ENCODE results near the gene CALB2. TPM values are rescaled to one million over a fixed set of nuclear protein-coding genes. Genes with fewer than 3 reads are reported as not detected.

CALB2 gene
- total and polyA plus RNA-seq, 2 of the 13 experiments (the other 11 are each of a cell fraction or from before 2014, with no cell fraction given), result 0.37 to 0.40 TPM

- TF ChIP-seq MTERF4 (CRISPR knock-in tag; IDR thresholded peaks at IDR 0.05) (no peak), SOX5 (CRISPR knock-in tag; IDR thresholded peaks at IDR 0.05; ENCODE audit: borderline replicate concordance) (no peak), TSC22D2 (CRISPR knock-in tag; IDR thresholded peaks at IDR 0.05; ENCODE audit: borderline replicate concordance) (no peak), ZNF788 (CRISPR knock-in tag; IDR thresholded peaks at IDR 0.05; ENCODE audit: borderline replicate concordance) (no peak), HMGA1 (CRISPR knock-in tag; conservative IDR thresholded peaks at IDR 0.05) (no peak), ZNF776 (CRISPR knock-in tag; IDR thresholded peaks at IDR 0.05) (no peak), SIN3A (IDR thresholded peaks at IDR 0.05; ENCODE audit: borderline replicate concordance, low read depth, low read length) (no peak), ZNF326 (CRISPR knock-in tag; IDR thresholded peaks at IDR 0.05; ENCODE audit: borderline replicate concordance) (no peak), ZBTB46 (CRISPR knock-in tag; IDR thresholded peaks at IDR 0.05; ENCODE audit: borderline replicate concordance) (no peak), HOXD1 (CRISPR knock-in tag; IDR thresholded peaks at IDR 0.05) (no peak), ZHX1 (CRISPR knock-in tag; IDR thresholded peaks at IDR 0.05; ENCODE audit: low read depth) (no peak)
Observed at GRCh38 chr16:71345031-71345430, 13.5 kb upstream of the CALB2 start (continued).
